Endothelial cell of umbilical vein (primary cell): ENCODE data around the gene MOB1A. TPM values are rescaled to one million over a fixed set of nuclear protein-coding genes. Genes with fewer than 3 reads are reported as not detected.

Experiments
- BruUV-seq: library from RNA; stranded (reverse); fragments of 400-500 nt; replicated peaks from 2 replicates; lab custom pipeline; 2021; lab: Mats Ljungman, UMichigan
- CTCF ChIA-PET: fragments of 300-600, 350-600 bp; sonication (Branson Sonifier 250); formaldehyde crosslinking; loops from one replicate; lab custom pipeline; 2021; ENCODE audit warnings: antibody characterized with exemption, inconsistent platforms; lab: Charles Lee
- POLR2A ChIA-PET: fragments of 300-600, 350-600 bp; sonication (Branson Sonifier 250); formaldehyde crosslinking; loops from one replicate; lab custom pipeline; 2021; ENCODE audit warnings: antibody characterized with exemption, inconsistent platforms; lab: Charles Lee
- DNase-seq: peaks from one replicate; pipeline ENCODE4 v3.0.0-alpha.2; 2011; ENCODE audit warnings: low read depth, low spot score
- FAIRE-seq: peaks from 2 replicates; lab custom pipeline; 2011; peaks lifted over from hg19 to GRCh38; lab: Jason Lieb, UNC
- H2AFZ ChIP-seq: 2 replicates; pipeline ENCODE4 v1.6.0; 2012; ENCODE audit warnings: low read depth, low read length, control low read depth, inconsistent platforms
- H3K27ac ChIP-seq: 2 replicates; pipeline ENCODE4 v1.5.1; 2011; ENCODE audit warnings: low read depth, mild to moderate bottlenecking, control low read depth, low read length, moderate library complexity; ENCODE audit not compliant: insufficient read depth
- H3K27me3 ChIP-seq, 2 experiments: 2 replicates each; pipeline versions ENCODE4 v1.6.0 to v1.6.1; 2011; ENCODE audit warnings: low read length in 2 of 2, mixed read lengths in 1 of 2; ENCODE audit not compliant: control insufficient read depth in 2 of 2, insufficient read depth in 2 of 2
- H3K36me3 ChIP-seq, 2 experiments: 2 replicates in 1 of 2; 3 replicates in 1 of 2; pipeline ENCODE4 v1.5.1; 2011; ENCODE audit warnings: low read length in 2 of 2, mild to moderate bottlenecking in 1 of 2, moderate library complexity in 1 of 2; ENCODE audit not compliant: control insufficient read depth in 2 of 2, insufficient read depth in 2 of 2; ENCODE audit errors: extremely low read depth in 1 of 2
- H3K4me1 ChIP-seq: 3 replicates; pipeline ENCODE4 v1.5.1; 2011; ENCODE audit warnings: mild to moderate bottlenecking, low read length; ENCODE audit not compliant: control insufficient read depth, insufficient read depth; ENCODE audit errors: extremely low read depth
- H3K4me2 ChIP-seq: 2 replicates; pipeline ENCODE4 v1.6.1; 2011; ENCODE audit warnings: low read length, control low read depth, mixed read lengths; ENCODE audit not compliant: insufficient read depth
- H3K4me3 ChIP-seq, 3 experiments: fragments of 200-600 bp in 1 of 3; sonication (generic), shearing (Covaris generic) in 1 of 3; replicated peaks in 1 of 3; 2 replicates each; pipeline ENCODE4 v1.5.1; 2011 to 2016; ENCODE audit warnings: control low read depth in 3 of 3, low read length in 3 of 3, mild to moderate bottlenecking in 2 of 3, inconsistent platforms in 1 of 3, low read depth in 1 of 3, moderate library complexity in 1 of 3; ENCODE audit not compliant: insufficient read depth in 1 of 3
- H3K79me2 ChIP-seq: 2 replicates; pipeline ENCODE4 v1.6.0; 2012; ENCODE audit warnings: low read length, inconsistent platforms; ENCODE audit not compliant: control insufficient read depth, insufficient read depth
- H3K9ac ChIP-seq: replicated peaks from 2 replicates; pipeline ENCODE3; 2011; ENCODE audit warnings: low read length, control low read depth; ENCODE audit not compliant: insufficient read depth; ENCODE audit errors: extremely low read depth
- H3K9me1 ChIP-seq: replicated peaks from 3 replicates; pipeline ENCODE4 v1.6.0; 2011; ENCODE audit warnings: mild to moderate bottlenecking, low read length; ENCODE audit not compliant: control insufficient read depth, insufficient read depth; ENCODE audit errors: extremely low read depth
- H3K9me3 ChIP-seq: replicated peaks from 2 replicates; pipeline ENCODE4 v1.5.1; 2012; ENCODE audit warnings: low read length, inconsistent platforms; ENCODE audit not compliant: control insufficient read depth, insufficient read depth
- H4K20me1 ChIP-seq: replicated peaks from 2 replicates; pipeline ENCODE3; 2011; ENCODE audit warnings: mild to moderate bottlenecking, low read length; ENCODE audit not compliant: control insufficient read depth, insufficient read depth; ENCODE audit errors: extremely low read depth
- EZH2 ChIP-seq: IDR thresholded peaks from 2 replicates; pipeline ENCODE4 v1.6.1; 2012; ENCODE audit warnings: borderline replicate concordance, low read depth, mild to moderate bottlenecking, moderate library complexity, low read length, inconsistent platforms; ENCODE audit not compliant: severe bottlenecking
- MYC ChIP-seq: IDR thresholded peaks from one replicate; pipeline ENCODE4 v1.6.1; 2011; ENCODE audit warnings: mild to moderate bottlenecking, low read depth, low read length
- POLR2AphosphoS5 ChIP-seq: IDR thresholded peaks from 2 replicates; pipeline ENCODE4 v1.6.1; 2012; ENCODE audit warnings: low read depth, mild to moderate bottlenecking, control low read depth, low read length, moderate library complexity; ENCODE audit not compliant: insufficient read depth
- dilution Hi-C: fragments of 300-500 bp; cut with MboI; formaldehyde crosslinking; loops from one replicate; pipeline ENCODE4 v1.15.0; 2019; ENCODE audit warnings: low sequenced_read_pairs; ENCODE audit not compliant: extremely low pct_ligation_motif_present
- intact Hi-C: fragments of 100-400 bp; cut with micrococcal nuclease; formaldehyde crosslinking; loops from one replicate; pipeline ENCODE4 v1.10.0; 2022
- polyA plus RNA-seq, 4 experiments: library from polyadenylated mRNA; depleted of rRNA in 3 of 4; stranded (reverse) in 3 of 4; unstranded in 1 of 4; fragments of >200 nt; gene quantifications; 2 replicates each; pipeline versions ENCODE4 v1.2.1 to v1.2.3, GENCODE V29; 2011 to 2012; ENCODE audit warnings: missing spikeins in 1 of 4
- total RNA-seq: library from RNA; stranded (reverse); gene quantifications from 2 replicates; pipeline ENCODE4 v1.2.3, GENCODE V29; 2021
- TF ChIP-seq, protein P1 (sequence below), 2 donors: IDR thresholded peaks; 1 replicate in 1 of 2; 2 replicates in 1 of 2; pipeline ENCODE4 v1.5.1; 2011; ENCODE audit warnings: low read length in 2 of 2, mild to moderate bottlenecking in 2 of 2, moderate library complexity in 2 of 2, control low read depth in 1 of 2, inconsistent platforms in 1 of 2, low read depth in 1 of 2; ENCODE audit not compliant: insufficient read depth in 1 of 2; ENCODE audit errors: extremely low read depth in 1 of 2
- TF ChIP-seq, protein P2 (sequence below): IDR thresholded peaks from 2 replicates; pipeline ENCODE4 v1.6.1; 2011; ENCODE audit not compliant: insufficient read depth, insufficient read length

The MOB1A gene
- total and polyA plus RNA-seq, 2 donors (not counting 3 experiments of a cell fraction or from before 2014, with no cell fraction given) = 25.3 to 112 TPM

DNA sequence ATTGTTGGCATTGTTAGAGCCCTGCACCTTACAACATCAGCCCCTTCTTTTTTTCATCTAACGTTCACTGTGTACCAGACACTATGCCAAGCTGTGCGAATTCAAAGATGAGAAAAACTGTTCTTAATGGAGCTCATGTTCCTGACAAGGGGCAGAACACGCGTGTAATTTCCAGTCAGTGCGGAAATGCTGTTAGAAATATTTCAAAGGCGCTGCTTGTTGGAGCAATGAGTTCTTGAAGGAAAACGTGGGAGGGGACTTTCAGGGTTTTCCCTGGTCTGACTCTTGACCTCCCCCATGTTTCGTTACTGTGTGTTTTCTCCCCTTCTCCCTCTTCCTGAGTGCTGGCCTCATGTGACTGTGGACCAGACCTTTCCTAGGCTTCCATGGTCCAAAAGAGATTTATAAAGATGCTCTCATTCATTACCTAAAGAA, 21.2 kb upstream of the MOB1A start:
- peak overlapping the region; percentile 32 for H3K27ac ChIP-seq
- peak overlapping the region; percentile 76 to 90 (median 80) for H3K4me3 ChIP-seq
- TF ChIP-seq POLR2AphosphoS5 (no peak), EZH2 (no peak), MYC (no peak)
- TF ChIP-seq, protein P1, sequence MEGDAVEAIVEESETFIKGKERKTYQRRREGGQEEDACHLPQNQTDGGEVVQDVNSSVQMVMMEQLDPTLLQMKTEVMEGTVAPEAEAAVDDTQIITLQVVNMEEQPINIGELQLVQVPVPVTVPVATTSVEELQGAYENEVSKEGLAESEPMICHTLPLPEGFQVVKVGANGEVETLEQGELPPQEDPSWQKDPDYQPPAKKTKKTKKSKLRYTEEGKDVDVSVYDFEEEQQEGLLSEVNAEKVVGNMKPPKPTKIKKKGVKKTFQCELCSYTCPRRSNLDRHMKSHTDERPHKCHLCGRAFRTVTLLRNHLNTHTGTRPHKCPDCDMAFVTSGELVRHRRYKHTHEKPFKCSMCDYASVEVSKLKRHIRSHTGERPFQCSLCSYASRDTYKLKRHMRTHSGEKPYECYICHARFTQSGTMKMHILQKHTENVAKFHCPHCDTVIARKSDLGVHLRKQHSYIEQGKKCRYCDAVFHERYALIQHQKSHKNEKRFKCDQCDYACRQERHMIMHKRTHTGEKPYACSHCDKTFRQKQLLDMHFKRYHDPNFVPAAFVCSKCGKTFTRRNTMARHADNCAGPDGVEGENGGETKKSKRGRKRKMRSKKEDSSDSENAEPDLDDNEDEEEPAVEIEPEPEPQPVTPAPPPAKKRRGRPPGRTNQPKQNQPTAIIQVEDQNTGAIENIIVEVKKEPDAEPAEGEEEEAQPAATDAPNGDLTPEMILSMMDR (IDR thresholded peaks at IDR 0.05; ENCODE audit: extremely low read depth in 1 of 2, insufficient read depth in 1 of 2, low read depth in 1 of 2, low read length in 2 of 2) = no peak
- TF ChIP-seq, protein P2, sequence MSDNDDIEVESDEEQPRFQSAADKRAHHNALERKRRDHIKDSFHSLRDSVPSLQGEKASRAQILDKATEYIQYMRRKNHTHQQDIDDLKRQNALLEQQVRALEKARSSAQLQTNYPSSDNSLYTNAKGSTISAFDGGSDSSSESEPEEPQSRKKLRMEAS = no peak
- no peaks in the 10 kb centered on the region for H3K9me3 ChIP-seq
- dilution Hi-C loops = no loop called here
- peak; percentile 30 for DNase-seq
- H4K20me1 ChIP-seq = no peaks in the 10 kb centered on the region
- H3K4me1 ChIP-seq = peaks cover 17% of the 10 kb centered on the region
- no peaks in the 10 kb centered on the region for H3K27me3 ChIP-seq
- intact Hi-C loops = loop anchor here (1.0 to 2.0 kb wide), 2 partner anchors 51 to 376 kb away; no protein-coding TSS in a partner anchor
- peaks cover 54% of the 10 kb centered on the region for H3K79me2 ChIP-seq
- no peaks in the 10 kb centered on the region for H3K36me3 ChIP-seq
- no peak for FAIRE-seq
- H3K4me2 ChIP-seq = peak overlapping the region; percentile 95
- BruUV-seq = TSS peak; percentile 26
- no peak overlapping the region for H2AFZ ChIP-seq
- H3K9ac ChIP-seq = peak overlapping the region; percentile 94
- H3K9me1 ChIP-seq = no peaks in the 10 kb centered on the region
- ChIA-PET CTCF (interaction anchor here (0.6 to 5.1 kb wide), 8 partner anchors 8 to 563 kb away, joined by 3 to 20 read pairs (median 4); partner anchors contain the start of gene MOB1A), POLR2A (interaction anchor here (0.7 to 0.8 kb wide), 3 partner anchors 22 to 371 kb away, joined by 3 to 7 read pairs (median 3); no protein-coding TSS in a partner anchor)
